HepG2 (cell line): ENCODE data around the gene DUSP22. TPM values are rescaled to one million over a fixed set of nuclear protein-coding genes. Genes with fewer than 3 reads are reported as not detected.

ENCODE experiments used
- ATAC-seq: fragments of 200-7000 bp; cut with Tn5 transposase; 3 replicates; pipeline ENCODE4 v1.9.1; 2020; ENCODE audit warnings: mild to moderate bottlenecking, moderate library complexity
- BruUV-seq: library from RNA; stranded (reverse); fragments of 400-500 nt; replicated peaks from 2 replicates; lab custom pipeline; 2021; lab: Mats Ljungman, UMichigan
- CTCF ChIA-PET: fragments of 300-600 bp; formaldehyde crosslinking; extraction: SDS; loops from one replicate; lab custom pipeline; 2021; ENCODE audit warnings: low total read pairs, inconsistent platforms, low intra/inter-chr PET ratio; lab: Yijun Ruan, JAX
- POLR2A ChIA-PET: fragments of 350-600 bp; sonication (Branson Sonifier 250); formaldehyde crosslinking; loops from one replicate; lab custom pipeline; 2020; ENCODE audit warnings: antibody characterized with exemption, inconsistent platforms; lab: Yijun Ruan, JAX
- DNase-seq: peaks from one replicate; pipeline ENCODE4 v3.0.0-alpha.2; 2015; ENCODE audit warnings: low spot score
- FAIRE-seq: peaks from 3 replicates; lab custom pipeline; 2011; peaks lifted over from hg19 to GRCh38; lab: Jason Lieb, UNC
- H2AFZ ChIP-seq: one replicate; pipeline ENCODE4 v1.6.1; 2011; ENCODE audit warnings: low read length, inconsistent platforms
- H3K27ac ChIP-seq: fragments of 300-600 bp; 3 replicates; pipeline ENCODE4 v1.8.0; 2011; ENCODE audit warnings: mixed run types, mild to moderate bottlenecking, mixed read lengths, low read length, inconsistent platforms; ENCODE audit not compliant: insufficient read depth; ENCODE audit errors: extremely low read length
- H3K27me3 ChIP-seq, 2 experiments: fragments of 200-600 bp in 1 of 2; 2 replicates in 1 of 2; 3 replicates in 1 of 2; pipeline versions ENCODE4 v1.6.0 to v1.8.0; 2011; ENCODE audit warnings: low read length in 2 of 2, mild to moderate bottlenecking in 2 of 2, moderate library complexity in 2 of 2, inconsistent platforms in 1 of 2; ENCODE audit not compliant: insufficient read depth in 2 of 2, control insufficient read depth in 1 of 2
- H3K36me3 ChIP-seq, 2 experiments: fragments of 200-600 bp in 1 of 2; replicated peaks in 1 of 2; 2 replicates in 1 of 2; 3 replicates in 1 of 2; pipeline versions ENCODE4 v1.5.1 to v1.8.0; 2011; ENCODE audit warnings: low read length in 2 of 2, inconsistent platforms in 1 of 2; ENCODE audit not compliant: insufficient read depth in 2 of 2, control insufficient read depth in 1 of 2
- H3K4me1 ChIP-seq: 2 replicates; pipeline ENCODE4 v1.5.1; 2012; ENCODE audit warnings: low read length, inconsistent platforms; ENCODE audit not compliant: insufficient read depth
- H3K4me2 ChIP-seq: 2 replicates; pipeline ENCODE4 v1.6.0; 2011; ENCODE audit warnings: low read depth, low read length, inconsistent platforms
- H3K4me3 ChIP-seq, 3 experiments: fragments of 200-600 bp in 1 of 3; sonication (generic), shearing (Covaris generic) in 1 of 3; replicated peaks in 1 of 3; 2 replicates each; pipeline ENCODE4 v1.5.1; 2011 to 2016; ENCODE audit warnings: low read length in 3 of 3, inconsistent platforms in 2 of 3, low read depth in 2 of 3, mild to moderate bottlenecking in 2 of 3, control low read depth in 1 of 3, mixed read lengths in 1 of 3; ENCODE audit not compliant: insufficient read depth in 1 of 3
- H3K79me2 ChIP-seq: one replicate; pipeline ENCODE4 v1.6.1; 2011; ENCODE audit warnings: low read length, inconsistent platforms; ENCODE audit not compliant: insufficient read depth
- H3K9ac ChIP-seq: 2 replicates; pipeline ENCODE4 v1.6.0; 2011; ENCODE audit warnings: mild to moderate bottlenecking, low read depth, low read length, inconsistent platforms; ENCODE audit not compliant: insufficient read depth
- H3K9me3 ChIP-seq: 2 replicates; pipeline ENCODE4 v1.5.1; 2012; ENCODE audit warnings: mild to moderate bottlenecking, low read length
- H4K20me1 ChIP-seq: 2 replicates; pipeline ENCODE4 v1.6.0; 2011; ENCODE audit warnings: inconsistent platforms, mild to moderate bottlenecking, low read length, moderate library complexity; ENCODE audit not compliant: insufficient read depth
- ZNF296 ChIP-seq: sonication (generic); formaldehyde crosslinking; conservative IDR thresholded peaks from 2 replicates; pipeline ENCODE4 v1.5.0; 2020; ENCODE audit warnings: mild to moderate bottlenecking, missing genetic modification reagents
- ZNF431 ChIP-seq: sonication (generic); formaldehyde crosslinking; IDR thresholded peaks from 2 replicates; pipeline ENCODE4 v1.9.0; 2022; ENCODE audit warnings: missing genetic modification reagents, low read depth, mild to moderate bottlenecking, borderline replicate concordance
- ZNF737 ChIP-seq: sonication (generic); formaldehyde crosslinking; IDR thresholded peaks from 2 replicates; pipeline ENCODE4 v1.5.0; 2020; ENCODE audit warnings: missing genetic modification reagents, mild to moderate bottlenecking, borderline replicate concordance
- ZNF782 ChIP-seq: sonication (generic); formaldehyde crosslinking; IDR thresholded peaks from 2 replicates; pipeline ENCODE4 v1.4.0; 2020; ENCODE audit warnings: missing genetic modification reagents, mild to moderate bottlenecking, borderline replicate concordance
- ZSCAN22 ChIP-seq: sonication (generic); formaldehyde crosslinking; IDR thresholded peaks from 2 replicates; pipeline ENCODE4 v1.4.0; 2020; ENCODE audit warnings: mild to moderate bottlenecking, missing genetic modification reagents
- WGBS: methylation state at CpG from one replicate; pipeline ENCODE4 v1.1.6; 2017; ENCODE audit warnings: low lambda C conversion rate; 5-methylcytosine and 5-hydroxymethylcytosine counted together
- in situ Hi-C: cut with HindIII; loops from 2 replicates; pipeline ENCODE4 v1.10.0; 2017; ENCODE audit warnings: low pct_unique_long_range_greater_than_20kb; ENCODE audit not compliant: extremely low pct_ligation_motif_present
- intact Hi-C: fragments of 100-400 bp; cut with micrococcal nuclease; formaldehyde crosslinking; loops from one replicate; pipeline ENCODE4 v1.10.0; 2022; ENCODE audit not compliant: unreplicated experiment
- polyA plus RNA-seq, 8 experiments: library from polyadenylated mRNA; depleted of rRNA in 3 of 8; stranded (reverse) in 7 of 8; unstranded in 1 of 8; fragments of >200 nt; fragmentation: Illumina TruSeq in 4 of 8; extraction: Trizol in 4 of 8; gene quantifications; 2 replicates each; pipeline versions ENCODE4 v1.2.1 to v1.2.3, GENCODE V29; 2011 to 2016; ENCODE audit warnings: low read depth in 4 of 8, missing spikeins in 1 of 8, mixed read lengths in 1 of 8; ENCODE audit not compliant: insufficient read depth in 1 of 8
- total RNA-seq, 5 experiments: library from RNA; depleted of rRNA; stranded (reverse); fragments of >200 nt; fragmentation: Illumina TruSeq; extraction: Trizol; gene quantifications; 2 replicates each; pipeline ENCODE4 v1.2.3, GENCODE V29; 2016; ENCODE audit warnings: low read depth in 1 of 5
- TF ChIP-seq, protein P1 (sequence below): sonication (generic); formaldehyde crosslinking; IDR thresholded peaks from 2 replicates; pipeline ENCODE4 v1.8.1; 2023; ENCODE audit warnings: missing genetic modification reagents, mild to moderate bottlenecking, borderline replicate concordance
- TF ChIP-seq, protein P2 (sequence below): sonication (generic); formaldehyde crosslinking; IDR thresholded peaks from 2 replicates; pipeline ENCODE4 v1.5.0; 2020; ENCODE audit warnings: mild to moderate bottlenecking, missing genetic modification reagents

DUSP22 gene
- total and polyA plus RNA-seq, 2 of the 13 experiments (the other 11 are each of a cell fraction or from before 2014, with no cell fraction given), result 20.2 to 32.8 TPM

DNA sequence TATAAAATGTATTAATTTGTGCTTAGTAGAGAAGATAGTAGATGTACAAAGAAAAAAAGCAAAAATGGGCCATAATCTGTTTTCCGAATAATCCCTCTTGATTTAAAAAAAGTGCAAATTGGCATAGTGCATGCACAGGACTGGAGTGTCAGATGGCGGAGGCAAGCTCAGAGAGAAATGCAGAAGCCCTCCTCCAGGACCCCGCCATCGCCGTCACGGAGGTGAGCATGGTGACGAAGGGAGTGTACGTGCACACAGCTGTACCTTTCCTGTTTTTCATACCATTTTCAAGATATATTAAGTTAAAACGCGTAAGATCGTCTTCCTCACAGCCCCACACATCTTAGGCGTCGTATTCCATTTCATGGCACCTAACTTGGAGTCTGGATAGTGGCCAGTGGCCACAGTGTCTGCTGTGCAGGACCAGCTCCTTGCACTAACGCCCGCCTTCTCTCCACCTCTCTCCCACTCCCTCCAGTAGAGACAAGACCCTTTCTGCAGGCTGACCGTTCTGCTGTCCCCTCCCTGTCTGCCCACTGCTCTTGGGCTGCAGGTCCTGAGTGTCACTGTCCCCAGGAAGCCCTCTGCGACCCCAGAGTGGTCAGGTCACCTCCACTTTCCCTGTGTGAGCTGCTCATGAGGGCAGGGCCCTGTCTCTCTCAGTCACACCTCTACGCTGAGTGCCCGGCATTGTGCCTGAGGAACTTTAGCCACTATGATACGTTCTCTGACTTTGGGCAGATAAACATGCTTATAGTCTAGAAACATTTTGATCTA lies 9.8 kb downstream of the DUSP22 start:
- in situ Hi-C loops, result no loop called here
- ATAC-seq, result no peak
- WGBS, result 69% methylated on average over 20 of the region's 20 CpGs
- Histone ChIP-seq H3K9ac (no peak overlapping the region), H3K9me3 (no peaks in the 10 kb centered on the region), H3K79me2 (peaks cover 8% of the 10 kb centered on the region), H3K4me2 (no peak overlapping the region), H3K36me3 (peaks cover 0 to 1% of the 10 kb centered on the region in 2 experiments; a peak in 2 of 5 replicates), H4K20me1 (peaks cover 10% of the 10 kb centered on the region; the same call in 1 of the 2 replicates), H2AFZ (no peak overlapping the region), H3K4me1 (peaks cover 16% of the 10 kb centered on the region), H3K27me3 (no peaks in the 10 kb centered on the region; a peak in 1 of 5 replicates), H3K27ac (no peak overlapping the region), H3K4me3 (no peak overlapping the region)
- BruUV-seq, result no TSS peak
- intact Hi-C loops, result no loop called here
- ChIA-PET POLR2A (no interaction called here), CTCF (no interaction called here)
- FAIRE-seq, result no peak
- peak; percentile 90 for TF ChIP-seq ZSCAN22 (CRISPR knock-in tag)
- TF ChIP-seq, protein P1, sequence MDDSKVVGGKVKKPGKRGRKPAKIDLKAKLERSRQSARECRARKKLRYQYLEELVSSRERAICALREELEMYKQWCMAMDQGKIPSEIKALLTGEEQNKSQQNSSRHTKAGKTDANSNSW, result no peak
- no peak for DNase-seq

DNA sequence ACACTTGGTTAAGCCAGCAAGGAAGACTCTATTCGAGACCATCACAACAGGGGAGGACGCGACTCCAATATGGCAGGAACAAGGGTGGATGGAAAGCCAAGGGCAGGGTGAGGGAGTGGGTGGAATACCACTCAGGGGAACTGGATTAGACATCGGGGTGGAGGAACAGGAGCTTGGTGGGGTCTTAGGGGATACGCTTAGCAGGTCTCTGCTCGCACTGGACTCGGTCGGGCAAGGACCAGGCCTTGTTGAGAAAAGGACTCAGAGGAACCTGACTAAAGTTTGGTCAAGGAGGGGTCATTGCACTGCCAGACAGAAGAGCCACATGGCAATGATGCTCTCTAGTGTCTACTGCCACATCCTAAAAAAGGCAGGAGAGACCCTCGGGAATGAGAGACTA lies 10.5 kb downstream of the DUSP22 start:
- Histone ChIP-seq H3K79me2 (peaks cover 8% of the 10 kb centered on the region), H3K9ac (no peak overlapping the region), H3K9me3 (no peaks in the 10 kb centered on the region), H2AFZ (no peak overlapping the region), H3K4me3 (no peak overlapping the region), H3K36me3 (peaks cover 0 to 1% of the 10 kb centered on the region in 2 experiments; a peak in 2 of 5 replicates), H3K27ac (no peak overlapping the region), H4K20me1 (peaks cover 9% of the 10 kb centered on the region; the same call in 1 of the 2 replicates), H3K4me1 (peaks cover 15% of the 10 kb centered on the region), H3K27me3 (no peaks in the 10 kb centered on the region; a peak in 1 of 5 replicates), H3K4me2 (no peak overlapping the region)
- POLR2A ChIA-PET, result no interaction called here
- CTCF ChIA-PET, result no interaction called here
- TF ChIP-seq ZNF431 (CRISPR knock-in tag) (no peak), ZNF737 (CRISPR knock-in tag) (0 out of 2 replicates have a peak, but pooled peaks have one; percentile 42), ZNF782 (CRISPR knock-in tag) (0 out of 2 replicates have a peak, but pooled peaks have one; percentile 47), ZNF296 (CRISPR knock-in tag) (0 out of 2 replicates have a peak, but pooled peaks have one; percentile 48)
- TF ChIP-seq, protein P2, sequence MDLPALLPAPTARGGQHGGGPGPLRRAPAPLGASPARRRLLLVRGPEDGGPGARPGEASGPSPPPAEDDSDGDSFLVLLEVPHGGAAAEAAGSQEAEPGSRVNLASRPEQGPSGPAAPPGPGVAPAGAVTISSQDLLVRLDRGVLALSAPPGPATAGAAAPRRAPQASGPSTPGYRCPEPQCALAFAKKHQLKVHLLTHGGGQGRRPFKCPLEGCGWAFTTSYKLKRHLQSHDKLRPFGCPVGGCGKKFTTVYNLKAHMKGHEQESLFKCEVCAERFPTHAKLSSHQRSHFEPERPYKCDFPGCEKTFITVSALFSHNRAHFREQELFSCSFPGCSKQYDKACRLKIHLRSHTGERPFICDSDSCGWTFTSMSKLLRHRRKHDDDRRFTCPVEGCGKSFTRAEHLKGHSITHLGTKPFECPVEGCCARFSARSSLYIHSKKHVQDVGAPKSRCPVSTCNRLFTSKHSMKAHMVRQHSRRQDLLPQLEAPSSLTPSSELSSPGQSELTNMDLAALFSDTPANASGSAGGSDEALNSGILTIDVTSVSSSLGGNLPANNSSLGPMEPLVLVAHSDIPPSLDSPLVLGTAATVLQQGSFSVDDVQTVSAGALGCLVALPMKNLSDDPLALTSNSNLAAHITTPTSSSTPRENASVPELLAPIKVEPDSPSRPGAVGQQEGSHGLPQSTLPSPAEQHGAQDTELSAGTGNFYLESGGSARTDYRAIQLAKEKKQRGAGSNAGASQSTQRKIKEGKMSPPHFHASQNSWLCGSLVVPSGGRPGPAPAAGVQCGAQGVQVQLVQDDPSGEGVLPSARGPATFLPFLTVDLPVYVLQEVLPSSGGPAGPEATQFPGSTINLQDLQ (CRISPR knock-in tag), result 0 out of 2 replicates have a peak, but pooled peaks have one; percentile 32
- WGBS, result 69% methylated on average over 9 of the region's 9 CpGs
- intact Hi-C loops, result no loop called here
- DNase-seq (no peak), ATAC-seq (no peak), FAIRE-seq (no peak)
- in situ Hi-C loops, result no loop called here
- no TSS peak for BruUV-seq
